OCI-LY7 (cell line): ENCODE data around the gene EXD2.

Source experiments
- EZH2phosphoT487 ChIP-seq: fragments of 200-600 bp; sonication (generic); IDR thresholded peaks from 2 replicates; pipeline ENCODE4 v1.6.1; 2018; ENCODE audit warnings: low read depth, borderline replicate concordance, mild to moderate bottlenecking, mixed run types, antibody characterized with exemption, low read length, moderate library complexity, mixed read lengths
- TF ChIP-seq, protein P1 (sequence below): fragments of 200-600 bp; sonication (generic); conservative IDR thresholded peaks from 2 replicates; pipeline ENCODE4 v1.5.1; 2014; ENCODE audit warnings: mild to moderate bottlenecking, antibody characterized with exemption, low read length, moderate library complexity, mixed read lengths

DNA sequence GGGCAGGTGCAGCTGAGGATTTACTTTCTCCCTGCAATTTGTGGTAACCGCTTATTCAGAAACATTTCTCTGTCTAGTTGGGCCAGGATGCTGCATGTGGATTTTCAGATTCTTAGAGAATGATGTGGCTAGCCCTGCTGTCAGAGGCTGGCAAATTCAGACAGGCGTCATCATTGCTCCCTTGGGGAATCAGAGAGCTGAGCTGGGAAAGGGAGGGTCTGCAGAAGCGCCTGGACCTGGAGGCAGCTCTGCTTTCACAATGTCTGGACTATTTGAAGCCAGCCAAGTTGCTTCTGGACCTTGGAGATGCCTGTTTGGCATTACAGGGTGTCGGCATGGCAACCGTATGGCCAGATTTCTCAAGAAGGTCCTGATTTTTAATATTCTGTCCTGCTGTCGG is 72.1 kb downstream of the EXD2 start:
- TF ChIP-seq, protein P1, sequence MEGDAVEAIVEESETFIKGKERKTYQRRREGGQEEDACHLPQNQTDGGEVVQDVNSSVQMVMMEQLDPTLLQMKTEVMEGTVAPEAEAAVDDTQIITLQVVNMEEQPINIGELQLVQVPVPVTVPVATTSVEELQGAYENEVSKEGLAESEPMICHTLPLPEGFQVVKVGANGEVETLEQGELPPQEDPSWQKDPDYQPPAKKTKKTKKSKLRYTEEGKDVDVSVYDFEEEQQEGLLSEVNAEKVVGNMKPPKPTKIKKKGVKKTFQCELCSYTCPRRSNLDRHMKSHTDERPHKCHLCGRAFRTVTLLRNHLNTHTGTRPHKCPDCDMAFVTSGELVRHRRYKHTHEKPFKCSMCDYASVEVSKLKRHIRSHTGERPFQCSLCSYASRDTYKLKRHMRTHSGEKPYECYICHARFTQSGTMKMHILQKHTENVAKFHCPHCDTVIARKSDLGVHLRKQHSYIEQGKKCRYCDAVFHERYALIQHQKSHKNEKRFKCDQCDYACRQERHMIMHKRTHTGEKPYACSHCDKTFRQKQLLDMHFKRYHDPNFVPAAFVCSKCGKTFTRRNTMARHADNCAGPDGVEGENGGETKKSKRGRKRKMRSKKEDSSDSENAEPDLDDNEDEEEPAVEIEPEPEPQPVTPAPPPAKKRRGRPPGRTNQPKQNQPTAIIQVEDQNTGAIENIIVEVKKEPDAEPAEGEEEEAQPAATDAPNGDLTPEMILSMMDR, result no peak
- TF ChIP-seq EZH2phosphoT487, result no peak
